ENCODE results near the gene C20orf202. TPM values are rescaled to one million over a fixed set of nuclear protein-coding genes. Genes with fewer than 3 reads are reported as not detected.

C20orf202 gene
- total and polyA plus RNA-seq, 2 experiments from 2014 or later: not detected

DNA sequence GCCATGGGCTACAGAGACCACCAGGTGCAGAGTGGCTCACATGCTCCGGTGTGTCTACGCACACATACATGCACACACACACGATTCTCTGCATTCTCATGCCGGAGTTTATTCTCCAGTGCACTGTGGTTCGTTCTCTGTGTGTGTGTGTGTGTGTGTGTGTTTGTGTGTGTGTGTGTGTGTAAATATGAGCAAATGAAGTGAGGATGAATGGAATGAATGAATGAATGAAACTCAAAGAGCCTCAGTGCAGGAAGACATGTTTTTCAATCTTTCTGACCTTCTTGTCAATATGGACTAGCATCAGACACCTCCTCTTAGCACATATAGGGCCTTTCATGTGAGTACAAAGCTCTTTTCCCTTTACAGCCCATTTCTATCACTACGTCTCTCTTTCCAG, 20.1 kb upstream of the C20orf202 start:
- TF ChIP-seq ETS1 (IDR thresholded peaks at IDR 0.05): no peak
- Histone ChIP-seq H3K27me3 (ENCODE audit: insufficient read depth) (peaks cover 42% of the 10 kb centered on the region), H2AFZ (no peak overlapping the region), H3K4me3 (no peak overlapping the region), H3K4me1 (ENCODE audit: insufficient read depth) (peaks cover 24% of the 10 kb centered on the region), H3K9me2 (ENCODE audit: insufficient read depth) (no peaks in the 10 kb centered on the region), H3F3A (replicated peaks; ENCODE audit: low read depth) (0 out of 2 replicates have a peak, but pooled peaks cover 5% of the 10 kb centered on the region), H3K27ac (ENCODE audit: low read depth) (no peak overlapping the region), H3K4me2 (no peak overlapping the region), H4K20me1 (replicated peaks; ENCODE audit: insufficient read depth) (no peaks in the 10 kb centered on the region; the same call in 1 of the 2 replicates), H3K36me3 (ENCODE audit: insufficient read depth) (no peaks in the 10 kb centered on the region), H3K79me2 (replicated peaks; ENCODE audit: insufficient read depth) (no peaks in the 10 kb centered on the region)
- H3K4me1 Mint-ChIP-seq: peaks cover 24% of the 10 kb centered on the region
- H3K4me3 Mint-ChIP-seq: no peak overlapping the region
- H3K9me3 Mint-ChIP-seq: peaks cover 5% of the 10 kb centered on the region; the same call in 1 of the 3 replicates
- H3K36me3 Mint-ChIP-seq (ENCODE audit: low read depth): peaks cover 2% of the 10 kb centered on the region; the same call in 1 of the 3 replicates
- ATAC-seq (no peak), DNase-seq (ENCODE audit: low spot score) (no peak)
- peaks cover 26% of the 10 kb centered on the region for H3K27me3 Mint-ChIP-seq (ENCODE audit: insufficient read depth, low read depth, poor library complexity)
- no peak overlapping the region for H3K27ac Mint-ChIP-seq

GRCh38 chr20:1184260-1184637, 19.0 kb upstream of the C20orf202 start:
- no peaks in the 10 kb centered on the region for H3K36me3 ChIP-seq (ENCODE audit: insufficient read depth)
- no peak overlapping the region for H3K27ac Mint-ChIP-seq
- H3K27me3 Mint-ChIP-seq (ENCODE audit: insufficient read depth, low read depth, poor library complexity): peaks cover 26% of the 10 kb centered on the region
- peaks cover 28% of the 10 kb centered on the region for H3K4me1 Mint-ChIP-seq
- H3K4me1 ChIP-seq (ENCODE audit: insufficient read depth): peaks cover 25% of the 10 kb centered on the region
- no peaks in the 10 kb centered on the region for H3K9me2 ChIP-seq (ENCODE audit: insufficient read depth)
- peaks cover 5% of the 10 kb centered on the region; the same call in 1 of the 3 replicates for H3K9me3 Mint-ChIP-seq
- 0 out of 2 replicates have a peak, but pooled peaks cover 5% of the 10 kb centered on the region for H3F3A ChIP-seq (replicated peaks; ENCODE audit: low read depth)
- peaks cover 2% of the 10 kb centered on the region; the same call in 1 of the 3 replicates for H3K36me3 Mint-ChIP-seq (ENCODE audit: low read depth)
- peak overlapping the region; percentile 83 for H3K4me2 ChIP-seq
- no peak overlapping the region for H3K27ac ChIP-seq (ENCODE audit: low read depth)
- peak overlapping the region; percentile 81 for H3K4me3 Mint-ChIP-seq
- ATAC-seq: no peak
- peaks cover 42% of the 10 kb centered on the region for H3K27me3 ChIP-seq (ENCODE audit: insufficient read depth)
- H3K4me3 ChIP-seq: peak overlapping the region; percentile 64
- H3K79me2 ChIP-seq (replicated peaks; ENCODE audit: insufficient read depth): no peaks in the 10 kb centered on the region
- no peaks in the 10 kb centered on the region; the same call in 1 of the 2 replicates for H4K20me1 ChIP-seq (replicated peaks; ENCODE audit: insufficient read depth)
- DNase-seq (ENCODE audit: low spot score): no peak
- peak overlapping the region; percentile 81; the same call in 1 of the 2 replicates for H2AFZ ChIP-seq
- TF ChIP-seq ETS1 (IDR thresholded peaks at IDR 0.05): no peak
- TF ChIP-seq, protein P1, sequence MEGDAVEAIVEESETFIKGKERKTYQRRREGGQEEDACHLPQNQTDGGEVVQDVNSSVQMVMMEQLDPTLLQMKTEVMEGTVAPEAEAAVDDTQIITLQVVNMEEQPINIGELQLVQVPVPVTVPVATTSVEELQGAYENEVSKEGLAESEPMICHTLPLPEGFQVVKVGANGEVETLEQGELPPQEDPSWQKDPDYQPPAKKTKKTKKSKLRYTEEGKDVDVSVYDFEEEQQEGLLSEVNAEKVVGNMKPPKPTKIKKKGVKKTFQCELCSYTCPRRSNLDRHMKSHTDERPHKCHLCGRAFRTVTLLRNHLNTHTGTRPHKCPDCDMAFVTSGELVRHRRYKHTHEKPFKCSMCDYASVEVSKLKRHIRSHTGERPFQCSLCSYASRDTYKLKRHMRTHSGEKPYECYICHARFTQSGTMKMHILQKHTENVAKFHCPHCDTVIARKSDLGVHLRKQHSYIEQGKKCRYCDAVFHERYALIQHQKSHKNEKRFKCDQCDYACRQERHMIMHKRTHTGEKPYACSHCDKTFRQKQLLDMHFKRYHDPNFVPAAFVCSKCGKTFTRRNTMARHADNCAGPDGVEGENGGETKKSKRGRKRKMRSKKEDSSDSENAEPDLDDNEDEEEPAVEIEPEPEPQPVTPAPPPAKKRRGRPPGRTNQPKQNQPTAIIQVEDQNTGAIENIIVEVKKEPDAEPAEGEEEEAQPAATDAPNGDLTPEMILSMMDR (conservative IDR thresholded peaks at IDR 0.05; ENCODE audit: low read depth in 2 of 2): no peak
- TF ChIP-seq POLR2AphosphoS5 (IDR thresholded peaks at IDR 0.05; ENCODE audit: low read depth): no peak
- no peak for TF ChIP-seq ZNF114 (CRISPR knock-in tag; IDR thresholded peaks at IDR 0.05)
- no peak for TF ChIP-seq REST (IDR thresholded peaks at IDR 0.05; ENCODE audit: unreplicated experiment)
- no peak for TF ChIP-seq ZNF331 (CRISPR knock-in tag; IDR thresholded peaks at IDR 0.05; ENCODE audit: low read depth)
- TF ChIP-seq, protein P2, sequence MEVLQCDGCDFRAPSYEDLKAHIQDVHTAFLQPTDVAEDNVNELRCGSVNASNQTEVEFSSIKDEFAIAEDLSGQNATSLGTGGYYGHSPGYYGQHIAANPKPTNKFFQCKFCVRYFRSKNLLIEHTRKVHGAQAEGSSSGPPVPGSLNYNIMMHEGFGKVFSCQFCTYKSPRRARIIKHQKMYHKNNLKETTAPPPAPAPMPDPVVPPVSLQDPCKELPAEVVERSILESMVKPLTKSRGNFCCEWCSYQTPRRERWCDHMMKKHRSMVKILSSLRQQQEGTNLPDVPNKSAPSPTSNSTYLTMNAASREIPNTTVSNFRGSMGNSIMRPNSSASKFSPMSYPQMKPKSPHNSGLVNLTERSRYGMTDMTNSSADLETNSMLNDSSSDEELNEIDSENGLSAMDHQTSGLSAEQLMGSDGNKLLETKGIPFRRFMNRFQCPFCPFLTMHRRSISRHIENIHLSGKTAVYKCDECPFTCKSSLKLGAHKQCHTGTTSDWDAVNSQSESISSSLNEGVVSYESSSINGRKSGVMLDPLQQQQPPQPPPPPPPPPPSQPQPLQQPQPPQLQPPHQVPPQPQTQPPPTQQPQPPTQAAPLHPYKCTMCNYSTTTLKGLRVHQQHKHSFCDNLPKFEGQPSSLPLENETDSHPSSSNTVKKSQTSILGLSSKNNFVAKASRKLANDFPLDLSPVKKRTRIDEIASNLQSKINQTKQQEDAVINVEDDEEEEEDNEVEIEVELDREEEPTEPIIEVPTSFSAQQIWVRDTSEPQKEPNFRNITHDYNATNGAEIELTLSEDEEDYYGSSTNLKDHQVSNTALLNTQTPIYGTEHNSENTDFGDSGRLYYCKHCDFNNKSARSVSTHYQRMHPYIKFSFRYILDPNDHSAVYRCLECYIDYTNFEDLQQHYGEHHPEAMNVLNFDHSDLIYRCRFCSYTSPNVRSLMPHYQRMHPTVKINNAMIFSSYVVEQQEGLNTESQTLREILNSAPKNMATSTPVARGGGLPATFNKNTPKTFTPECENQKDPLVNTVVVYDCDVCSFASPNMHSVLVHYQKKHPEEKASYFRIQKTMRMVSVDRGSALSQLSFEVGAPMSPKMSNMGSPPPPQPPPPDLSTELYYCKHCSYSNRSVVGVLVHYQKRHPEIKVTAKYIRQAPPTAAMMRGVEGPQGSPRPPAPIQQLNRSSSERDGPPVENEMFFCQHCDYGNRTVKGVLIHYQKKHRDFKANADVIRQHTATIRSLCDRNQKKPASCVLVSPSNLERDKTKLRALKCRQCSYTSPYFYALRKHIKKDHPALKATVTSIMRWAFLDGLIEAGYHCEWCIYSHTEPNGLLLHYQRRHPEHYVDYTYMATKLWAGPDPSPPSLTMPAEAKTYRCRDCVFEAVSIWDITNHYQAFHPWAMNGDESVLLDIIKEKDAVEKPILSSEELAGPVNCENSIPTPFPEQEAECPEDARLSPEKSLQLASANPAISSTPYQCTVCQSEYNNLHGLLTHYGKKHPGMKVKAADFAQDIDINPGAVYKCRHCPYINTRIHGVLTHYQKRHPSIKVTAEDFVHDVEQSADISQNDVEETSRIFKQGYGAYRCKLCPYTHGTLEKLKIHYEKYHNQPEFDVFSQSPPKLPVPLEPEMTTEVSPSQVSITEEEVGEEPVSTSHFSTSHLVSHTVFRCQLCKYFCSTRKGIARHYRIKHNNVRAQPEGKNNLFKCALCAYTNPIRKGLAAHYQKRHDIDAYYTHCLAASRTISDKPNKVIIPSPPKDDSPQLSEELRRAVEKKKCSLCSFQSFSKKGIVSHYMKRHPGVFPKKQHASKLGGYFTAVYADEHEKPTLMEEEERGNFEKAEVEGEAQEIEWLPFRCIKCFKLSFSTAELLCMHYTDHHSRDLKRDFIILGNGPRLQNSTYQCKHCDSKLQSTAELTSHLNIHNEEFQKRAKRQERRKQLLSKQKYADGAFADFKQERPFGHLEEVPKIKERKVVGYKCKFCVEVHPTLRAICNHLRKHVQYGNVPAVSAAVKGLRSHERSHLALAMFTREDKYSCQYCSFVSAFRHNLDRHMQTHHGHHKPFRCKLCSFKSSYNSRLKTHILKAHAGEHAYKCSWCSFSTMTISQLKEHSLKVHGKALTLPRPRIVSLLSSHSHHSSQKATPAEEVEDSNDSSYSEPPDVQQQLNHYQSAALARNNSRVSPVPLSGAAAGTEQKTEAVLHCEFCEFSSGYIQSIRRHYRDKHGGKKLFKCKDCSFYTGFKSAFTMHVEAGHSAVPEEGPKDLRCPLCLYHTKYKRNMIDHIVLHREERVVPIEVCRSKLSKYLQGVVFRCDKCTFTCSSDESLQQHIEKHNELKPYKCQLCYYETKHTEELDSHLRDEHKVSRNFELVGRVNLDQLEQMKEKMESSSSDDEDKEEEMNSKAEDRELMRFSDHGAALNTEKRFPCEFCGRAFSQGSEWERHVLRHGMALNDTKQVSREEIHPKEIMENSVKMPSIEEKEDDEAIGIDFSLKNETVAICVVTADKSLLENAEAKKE (CRISPR knock-in tag; IDR thresholded peaks at IDR 0.05): no peak
